ENCODE measurements around the gene SLCO4A1. TPM values are rescaled to one million over a fixed set of nuclear protein-coding genes. Genes with fewer than 3 reads are reported as not detected.

SLCO4A1 gene
- total RNA-seq, 1 donor from 2014 or later: 26.5 TPM

GRCh38 chr20:62629864-62630470, 12.3 kb upstream of the SLCO4A1 start:
- Mint-ChIP-seq H3K27me3 (ENCODE audit: unreplicated experiment) (no peaks in the 10 kb centered on the region), H3K4me1 (ENCODE audit: low read depth, unreplicated experiment) (peaks cover 15% of the 10 kb centered on the region), H3K27ac (ENCODE audit: unreplicated experiment) (no peak overlapping the region), H3K9me3 (ENCODE audit: unreplicated experiment) (peaks cover 4% of the 10 kb centered on the region), H3K36me3 (ENCODE audit: unreplicated experiment) (no peaks in the 10 kb centered on the region), H3K4me3 (ENCODE audit: unreplicated experiment) (no peak overlapping the region)
- DNase-seq: no peak
- TF ChIP-seq, protein P1, sequence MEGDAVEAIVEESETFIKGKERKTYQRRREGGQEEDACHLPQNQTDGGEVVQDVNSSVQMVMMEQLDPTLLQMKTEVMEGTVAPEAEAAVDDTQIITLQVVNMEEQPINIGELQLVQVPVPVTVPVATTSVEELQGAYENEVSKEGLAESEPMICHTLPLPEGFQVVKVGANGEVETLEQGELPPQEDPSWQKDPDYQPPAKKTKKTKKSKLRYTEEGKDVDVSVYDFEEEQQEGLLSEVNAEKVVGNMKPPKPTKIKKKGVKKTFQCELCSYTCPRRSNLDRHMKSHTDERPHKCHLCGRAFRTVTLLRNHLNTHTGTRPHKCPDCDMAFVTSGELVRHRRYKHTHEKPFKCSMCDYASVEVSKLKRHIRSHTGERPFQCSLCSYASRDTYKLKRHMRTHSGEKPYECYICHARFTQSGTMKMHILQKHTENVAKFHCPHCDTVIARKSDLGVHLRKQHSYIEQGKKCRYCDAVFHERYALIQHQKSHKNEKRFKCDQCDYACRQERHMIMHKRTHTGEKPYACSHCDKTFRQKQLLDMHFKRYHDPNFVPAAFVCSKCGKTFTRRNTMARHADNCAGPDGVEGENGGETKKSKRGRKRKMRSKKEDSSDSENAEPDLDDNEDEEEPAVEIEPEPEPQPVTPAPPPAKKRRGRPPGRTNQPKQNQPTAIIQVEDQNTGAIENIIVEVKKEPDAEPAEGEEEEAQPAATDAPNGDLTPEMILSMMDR (IDR thresholded peaks at IDR 0.05; ENCODE audit: partially characterized antibody, unreplicated experiment): no peak

DNA sequence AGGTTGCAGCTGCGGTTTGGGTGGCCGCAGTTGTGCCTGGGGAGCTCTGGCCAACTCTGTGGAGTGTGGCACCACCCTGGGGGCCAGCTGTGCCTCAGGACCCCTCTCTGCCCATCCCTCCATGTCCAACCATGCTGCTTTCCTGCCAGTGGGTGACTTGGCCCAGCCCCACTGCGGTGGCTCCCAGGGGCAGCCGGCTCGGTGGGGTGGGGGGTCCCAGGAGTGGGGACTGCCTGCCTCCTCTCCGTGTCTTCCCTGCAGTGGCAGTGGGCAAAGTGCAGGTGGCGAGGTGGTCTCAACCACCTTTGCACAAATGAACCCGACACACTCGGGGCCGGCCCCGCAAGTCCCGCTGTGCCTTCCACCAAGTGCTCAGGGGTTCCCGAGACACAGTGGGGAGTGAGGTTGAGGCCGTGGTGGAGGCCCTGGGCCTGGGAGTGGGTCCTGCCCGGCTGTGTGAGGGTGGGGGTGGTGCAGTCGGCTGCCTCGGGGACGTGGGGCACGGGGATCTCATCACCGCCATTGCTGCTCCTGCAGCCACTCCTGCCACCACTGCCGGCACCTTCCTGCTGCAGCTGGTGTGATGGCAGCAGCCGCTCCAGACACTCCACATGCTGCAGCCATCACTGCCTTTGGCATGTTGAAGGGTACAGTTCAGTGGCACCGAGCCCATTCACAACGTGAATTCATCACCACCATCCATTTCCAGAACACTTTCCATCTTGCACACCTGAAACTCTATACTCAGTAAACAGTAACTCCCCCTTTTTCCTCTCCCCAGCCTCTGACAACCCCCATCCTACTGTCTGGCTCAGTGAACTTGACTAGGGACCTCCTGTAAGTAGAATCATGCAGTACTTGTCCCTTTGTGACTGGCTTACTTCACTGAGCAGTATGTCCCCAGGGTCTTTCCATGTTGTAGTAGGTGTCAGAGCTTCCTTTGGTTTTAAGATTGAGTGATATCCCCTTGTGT, 10.7 kb upstream of the SLCO4A1 start:
- Mint-ChIP-seq H3K27ac (ENCODE audit: unreplicated experiment) (no peak overlapping the region), H3K9me3 (ENCODE audit: unreplicated experiment) (peaks cover 11% of the 10 kb centered on the region), H3K4me1 (ENCODE audit: low read depth, unreplicated experiment) (peaks cover 26% of the 10 kb centered on the region), H3K27me3 (ENCODE audit: unreplicated experiment) (peaks cover 3% of the 10 kb centered on the region), H3K36me3 (ENCODE audit: unreplicated experiment) (no peaks in the 10 kb centered on the region), H3K4me3 (ENCODE audit: unreplicated experiment) (no peak overlapping the region)
- TF ChIP-seq, protein P1 (IDR thresholded peaks at IDR 0.05; ENCODE audit: partially characterized antibody, unreplicated experiment): no peak
- no peak for DNase-seq

DNA sequence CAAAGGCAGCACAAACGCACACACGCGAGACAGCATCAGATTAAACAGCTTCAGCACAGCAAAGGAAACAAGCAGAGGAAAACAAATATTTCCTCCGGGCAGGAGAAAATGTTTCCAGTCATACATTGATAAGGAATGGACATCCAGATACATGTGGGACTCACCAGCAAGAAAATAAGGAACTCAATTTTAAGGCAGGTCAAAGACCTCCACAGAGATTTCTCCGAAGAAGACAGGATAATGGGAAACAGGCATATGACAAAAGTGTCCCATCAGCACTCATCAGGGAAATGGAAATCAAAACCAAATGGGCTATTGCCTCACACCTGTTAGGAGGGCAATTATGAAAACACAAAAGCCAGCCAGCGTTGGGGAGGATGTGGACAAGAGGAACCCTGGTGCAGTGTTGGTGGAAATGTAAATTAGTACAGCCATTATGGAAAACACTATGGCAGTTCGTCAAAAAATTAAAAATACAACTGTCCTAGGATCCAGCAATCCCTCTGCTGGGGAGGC, 9.7 kb upstream of the SLCO4A1 start:
- Mint-ChIP-seq H3K27ac (ENCODE audit: unreplicated experiment) (peak overlapping the region; percentile 14), H3K4me3 (ENCODE audit: unreplicated experiment) (peak overlapping the region; percentile 3), H3K4me1 (ENCODE audit: low read depth, unreplicated experiment) (peaks cover 26% of the 10 kb centered on the region), H3K27me3 (ENCODE audit: unreplicated experiment) (peaks cover 3% of the 10 kb centered on the region), H3K9me3 (ENCODE audit: unreplicated experiment) (peaks cover 11% of the 10 kb centered on the region), H3K36me3 (ENCODE audit: unreplicated experiment) (no peaks in the 10 kb centered on the region)
- DNase-seq: no peak
- TF ChIP-seq, protein P1 (IDR thresholded peaks at IDR 0.05; ENCODE audit: partially characterized antibody, unreplicated experiment): no peak

GRCh38 chr20:62633598-62634329, 8.5 kb upstream of the SLCO4A1 start:
- Mint-ChIP-seq H3K4me3 (ENCODE audit: unreplicated experiment) (no peak overlapping the region), H3K36me3 (ENCODE audit: unreplicated experiment) (no peaks in the 10 kb centered on the region), H3K27me3 (ENCODE audit: unreplicated experiment) (peaks cover 10% of the 10 kb centered on the region), H3K27ac (ENCODE audit: unreplicated experiment) (no peak overlapping the region), H3K4me1 (ENCODE audit: low read depth, unreplicated experiment) (peaks cover 34% of the 10 kb centered on the region), H3K9me3 (ENCODE audit: unreplicated experiment) (peaks cover 18% of the 10 kb centered on the region)
- TF ChIP-seq, protein P1 (IDR thresholded peaks at IDR 0.05; ENCODE audit: partially characterized antibody, unreplicated experiment): no peak
- no peak for DNase-seq

Measured in glutamatergic neuron (in vitro differentiated cells).